ENCODE data around the gene COL6A1. TPM values are rescaled to one million over a fixed set of nuclear protein-coding genes. Genes with fewer than 3 reads are reported as not detected.
"Not testable (repeated sequence)": the region's sequence is repeated elsewhere in the genome, so short reads cannot be mapped to it uniquely, and the experiment has no call there.

COL6A1 gene
- total RNA-seq, 2 donors from 2014 or later: 39.8 to 131 TPM

GRCh38 chr21:45959182-45959581 lies 22.4 kb upstream of the COL6A1 start:
- Histone ChIP-seq H3K4me3 (no peak overlapping the region), H3K36me3 (no peaks in the 10 kb centered on the region), H3K9ac (ENCODE audit: low read depth in 2 of 2, low read length in 2 of 2) (no peak overlapping the region), H3K9me3 (no peaks in the 10 kb centered on the region), H3K4me1 (no peaks in the 10 kb centered on the region), H3K27ac (no peak overlapping the region), H3K27me3 (no peaks in the 10 kb centered on the region)
- no peak for DNase-seq
- intact Hi-C loops (cut with DNase I): no loop called here
- TF ChIP-seq, protein P1, sequence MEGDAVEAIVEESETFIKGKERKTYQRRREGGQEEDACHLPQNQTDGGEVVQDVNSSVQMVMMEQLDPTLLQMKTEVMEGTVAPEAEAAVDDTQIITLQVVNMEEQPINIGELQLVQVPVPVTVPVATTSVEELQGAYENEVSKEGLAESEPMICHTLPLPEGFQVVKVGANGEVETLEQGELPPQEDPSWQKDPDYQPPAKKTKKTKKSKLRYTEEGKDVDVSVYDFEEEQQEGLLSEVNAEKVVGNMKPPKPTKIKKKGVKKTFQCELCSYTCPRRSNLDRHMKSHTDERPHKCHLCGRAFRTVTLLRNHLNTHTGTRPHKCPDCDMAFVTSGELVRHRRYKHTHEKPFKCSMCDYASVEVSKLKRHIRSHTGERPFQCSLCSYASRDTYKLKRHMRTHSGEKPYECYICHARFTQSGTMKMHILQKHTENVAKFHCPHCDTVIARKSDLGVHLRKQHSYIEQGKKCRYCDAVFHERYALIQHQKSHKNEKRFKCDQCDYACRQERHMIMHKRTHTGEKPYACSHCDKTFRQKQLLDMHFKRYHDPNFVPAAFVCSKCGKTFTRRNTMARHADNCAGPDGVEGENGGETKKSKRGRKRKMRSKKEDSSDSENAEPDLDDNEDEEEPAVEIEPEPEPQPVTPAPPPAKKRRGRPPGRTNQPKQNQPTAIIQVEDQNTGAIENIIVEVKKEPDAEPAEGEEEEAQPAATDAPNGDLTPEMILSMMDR (IDR thresholded peaks at IDR 0.05): no peak

GRCh38 chr21:45959779-45960390 lies 21.7 kb upstream of the COL6A1 start:
- H3K9ac ChIP-seq (ENCODE audit: low read depth in 2 of 2, low read length in 2 of 2): no peak overlapping the region
- no peak overlapping the region for H3K4me3 ChIP-seq
- DNase-seq: no peak
- H3K27me3 ChIP-seq: no peaks in the 10 kb centered on the region
- no peaks in the 10 kb centered on the region for H3K4me1 ChIP-seq
- no peaks in the 10 kb centered on the region for H3K36me3 ChIP-seq
- TF ChIP-seq, protein P1 (IDR thresholded peaks at IDR 0.05): no peak
- H3K9me3 ChIP-seq: no peaks in the 10 kb centered on the region
- H3K27ac ChIP-seq: no peak overlapping the region
- intact Hi-C loops (cut with DNase I): no loop called here

DNA sequence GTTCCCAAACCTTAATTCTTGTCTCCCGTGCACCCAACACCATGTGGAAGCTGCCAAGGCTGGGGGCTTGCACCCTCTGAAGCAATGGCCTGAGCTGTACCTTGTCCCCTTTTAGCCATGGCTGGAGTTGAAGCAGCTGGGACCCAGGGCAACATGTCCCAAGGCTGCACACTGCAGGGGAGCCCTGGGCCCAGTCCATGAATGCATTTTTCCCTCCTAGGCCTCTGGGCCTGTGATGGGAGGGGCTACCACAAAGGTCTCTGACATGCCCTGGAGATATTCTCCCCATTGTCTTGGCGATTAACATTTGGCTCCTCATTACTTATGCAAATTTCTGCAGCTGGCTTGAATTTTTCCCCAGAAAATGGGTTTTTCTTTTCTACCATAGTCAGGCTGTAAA lies 20.2 kb upstream of the COL6A1 start:
- H3K4me1 ChIP-seq; DNase-seq; H3K36me3 ChIP-seq; H3K27ac ChIP-seq; H3K27me3 ChIP-seq; intact Hi-C loops (cut with DNase I); H3K4me3 ChIP-seq; H3K9me3 ChIP-seq; H3K9ac ChIP-seq (ENCODE audit: low read depth in 2 of 2, low read length in 2 of 2): not testable (repeated sequence)

- no peaks in the 10 kb centered on the region for H3K36me3 ChIP-seq
- H3K27me3 ChIP-seq: no peaks in the 10 kb centered on the region
- H3K9me3 ChIP-seq: no peaks in the 10 kb centered on the region
- DNase-seq: no peak
- H3K27ac ChIP-seq: no peak overlapping the region
- no peak overlapping the region for H3K9ac ChIP-seq (ENCODE audit: low read depth in 2 of 2, low read length in 2 of 2)
- H3K4me3 ChIP-seq: no peak overlapping the region
- H3K4me1 ChIP-seq: no peaks in the 10 kb centered on the region
- intact Hi-C loops (cut with DNase I): no loop called here
- TF ChIP-seq, protein P1 (IDR thresholded peaks at IDR 0.05): no peak
These were observed 18.9 kb upstream of the COL6A1 start for GRCh38 chr21:45962531-45963231.

- no peak for DNase-seq
- Histone ChIP-seq H3K9me3 (no peaks in the 10 kb centered on the region), H3K4me3 (no peak overlapping the region), H3K36me3 (no peaks in the 10 kb centered on the region), H3K27me3 (no peaks in the 10 kb centered on the region), H3K27ac (no peak overlapping the region), H3K9ac (ENCODE audit: low read depth in 2 of 2, low read length in 2 of 2) (no peak overlapping the region), H3K4me1 (no peaks in the 10 kb centered on the region)
- intact Hi-C loops (cut with DNase I): no loop called here
- TF ChIP-seq, protein P1 (IDR thresholded peaks at IDR 0.05): no peak
These were observed 18.4 kb upstream of the COL6A1 start for GRCh38 chr21:45963232-45963570.

GRCh38 chr21:45964649-45965048 lies 16.9 kb upstream of the COL6A1 start:
- no peaks in the 10 kb centered on the region for H3K4me1 ChIP-seq
- intact Hi-C loops (cut with DNase I): no loop called here

More at GRCh38 chr21:45964649-45965048, 16.9 kb upstream of the COL6A1 start:
- Histone ChIP-seq H3K27me3 (no peaks in the 10 kb centered on the region), H3K9me3 (no peaks in the 10 kb centered on the region), H3K4me3 (no peak overlapping the region), H3K9ac (ENCODE audit: low read depth in 2 of 2, low read length in 2 of 2) (no peak overlapping the region), H3K36me3 (no peaks in the 10 kb centered on the region), H3K27ac (no peak overlapping the region)
- no peak for DNase-seq
- TF ChIP-seq, protein P1 (IDR thresholded peaks at IDR 0.05): no peak

Data from colonic mucosa (tissue), 4 donors.